Measurements from ENCODE around the gene RIMKLB.
"Not testable (repeated sequence)": the region's sequence is repeated elsewhere in the genome, so short reads cannot be mapped to it uniquely, and the experiment has no call there.

Gene RIMKLB

GRCh38 chr12:8702159-8702558 lies 4.4 kb downstream of the RIMKLB start:
- ChIA-PET CTCF (interaction anchor here (0.6 to 0.7 kb wide), 3 partner anchors 24 to 1341 kb away, joined by 3 to 8 read pairs (median 3); no protein-coding TSS in a partner anchor), POLR2A (no interaction called here)
- TF ChIP-seq SUZ12 (IDR thresholded peaks at IDR 0.05) (no peak), PKNOX1 (IDR thresholded peaks at IDR 0.05) (no peak), HDGF (IDR thresholded peaks at IDR 0.05; ENCODE audit: borderline replicate concordance) (no peak), FOXA1 (IDR thresholded peaks at IDR 0.05) (no peak), FOXM1 (IDR thresholded peaks at IDR 0.05; ENCODE audit: borderline replicate concordance) (no peak)
- DNase-seq (ENCODE audit: extremely low spot score) = no peak

- no peak for TF ChIP-seq BHLHE40 (IDR thresholded peaks at IDR 0.05; ENCODE audit: borderline replicate concordance)
- TF ChIP-seq FOXM1 (IDR thresholded peaks at IDR 0.05; ENCODE audit: borderline replicate concordance) = no peak
- TF ChIP-seq SUZ12 (IDR thresholded peaks at IDR 0.05) = no peak
- no peak for TF ChIP-seq PKNOX1 (IDR thresholded peaks at IDR 0.05)
- TF ChIP-seq LEF1 (IDR thresholded peaks at IDR 0.05; ENCODE audit: borderline replicate concordance) = no peak
- no peak for TF ChIP-seq NFRKB (IDR thresholded peaks at IDR 0.05)
- TF ChIP-seq HDGF (IDR thresholded peaks at IDR 0.05; ENCODE audit: borderline replicate concordance) = no peak
- no peak for TF ChIP-seq ELF4 (IDR thresholded peaks at IDR 0.05)
- no peak for TF ChIP-seq SP1 (IDR thresholded peaks at IDR 0.05)
- TF ChIP-seq FOXK2 (IDR thresholded peaks at IDR 0.05) = no peak
- CTCF ChIA-PET = no interaction called here
- POLR2A ChIA-PET = interaction anchor here (1.0 kb wide), 1 partner anchor 12 kb away, joined by 3 read pairs; the partner anchor contains the start of gene RIMKLB
- no peak for DNase-seq (ENCODE audit: extremely low spot score)
Measured at GRCh38 chr12:8709124-8709830, 11.5 kb downstream of the RIMKLB start.

- POLR2A ChIA-PET = interaction anchor here (2.1 kb wide), 1 partner anchor 15 kb away, joined by 5 read pairs; the partner anchor contains the start of gene RIMKLB
- TF ChIP-seq SUZ12 (IDR thresholded peaks at IDR 0.05) = no peak
- TF ChIP-seq ELF4 (IDR thresholded peaks at IDR 0.05) = no peak
- TF ChIP-seq L3MBTL2 (conservative IDR thresholded peaks at IDR 0.05) = no peak
- TF ChIP-seq FOXA1 (IDR thresholded peaks at IDR 0.05) = no peak
- TF ChIP-seq LEF1 (IDR thresholded peaks at IDR 0.05; ENCODE audit: borderline replicate concordance) = no peak
- no peak for DNase-seq (ENCODE audit: extremely low spot score)
- CTCF ChIA-PET = interaction anchor here (0.6 to 1.1 kb wide), 3 partner anchors 10 to 49 kb away, joined by 3 to 5 read pairs (median 4); no protein-coding TSS in a partner anchor
Measured at GRCh38 chr12:8712572-8712971, 14.8 kb downstream of the RIMKLB start.

- no peak for DNase-seq (ENCODE audit: extremely low spot score)
- CTCF ChIA-PET = interaction anchor here (0.6 kb wide), 1 partner anchor 10 kb away, joined by 3 read pairs; no protein-coding TSS in a partner anchor
- TF ChIP-seq FOXA1 (IDR thresholded peaks at IDR 0.05) (no peak), SP1 (IDR thresholded peaks at IDR 0.05) (no peak)
- POLR2A ChIA-PET = interaction anchor here (1.0 kb wide), 1 partner anchor 22 kb away, joined by 3 read pairs; no protein-coding TSS in a partner anchor
Measured at GRCh38 chr12:8722286-8722800, 24.6 kb downstream of the RIMKLB start.

GRCh38 chr12:8734873-8735381 lies 37.1 kb downstream of the RIMKLB start:
- ChIA-PET CTCF (interaction anchor here (0.7 kb wide), 1 partner anchor 11 kb away, joined by 3 read pairs; no protein-coding TSS in a partner anchor), POLR2A (no interaction called here)
- TF ChIP-seq FOXK2 (IDR thresholded peaks at IDR 0.05) (no peak), PKNOX1 (IDR thresholded peaks at IDR 0.05) (no peak), FOXA1 (IDR thresholded peaks at IDR 0.05) (no peak), HDGF (IDR thresholded peaks at IDR 0.05; ENCODE audit: borderline replicate concordance) (no peak), SP1 (IDR thresholded peaks at IDR 0.05) (no peak), L3MBTL2 (conservative IDR thresholded peaks at IDR 0.05) (no peak), SUZ12 (IDR thresholded peaks at IDR 0.05) (no peak), ARNT (IDR thresholded peaks at IDR 0.05) (no peak), FOXM1 (IDR thresholded peaks at IDR 0.05; ENCODE audit: borderline replicate concordance) (no peak), CTBP1 (IDR thresholded peaks at IDR 0.05; ENCODE audit: borderline replicate concordance) (no peak), TARDBP (IDR thresholded peaks at IDR 0.05) (no peak), LEF1 (IDR thresholded peaks at IDR 0.05; ENCODE audit: borderline replicate concordance) (no peak), BHLHE40 (IDR thresholded peaks at IDR 0.05; ENCODE audit: borderline replicate concordance) (no peak), ZNF384 (IDR thresholded peaks at IDR 0.05) (no peak)
- no peak for DNase-seq (ENCODE audit: extremely low spot score)

DNA sequence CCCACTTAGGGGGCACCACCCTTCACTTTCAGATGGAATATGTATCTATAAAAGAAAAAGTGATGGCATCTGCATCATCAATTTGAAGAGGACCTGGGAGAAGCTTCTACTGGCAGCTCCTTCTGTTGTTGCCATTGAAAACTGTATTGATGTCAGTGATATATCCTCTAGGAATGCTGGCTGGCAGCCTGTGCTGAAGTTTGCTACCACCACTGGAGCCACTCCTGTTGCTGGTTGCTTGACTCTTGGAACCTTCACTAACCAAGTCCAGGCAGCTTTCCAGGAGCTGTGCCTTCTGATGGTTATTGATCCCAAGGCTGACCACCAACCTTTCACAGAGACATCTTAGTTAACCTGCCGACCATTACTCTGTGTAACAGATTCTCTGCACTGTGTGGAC lies 44.7 kb downstream of the RIMKLB start:
- TF ChIP-seq HDGF (IDR thresholded peaks at IDR 0.05; ENCODE audit: borderline replicate concordance) = no peak
- TF ChIP-seq NFRKB (IDR thresholded peaks at IDR 0.05) = no peak
- TF ChIP-seq ELF4 (IDR thresholded peaks at IDR 0.05) = no peak
- no peak for TF ChIP-seq BHLHE40 (IDR thresholded peaks at IDR 0.05; ENCODE audit: borderline replicate concordance)
- ChIA-PET CTCF (no interaction called here), POLR2A (no interaction called here)
- DNase-seq (ENCODE audit: extremely low spot score) = no peak

GRCh38 chr12:8743121-8743520 lies 45.3 kb downstream of the RIMKLB start:
- CTCF ChIA-PET; POLR2A ChIA-PET; DNase-seq (ENCODE audit: extremely low spot score): not testable (repeated sequence)

GRCh38 chr12:8745631-8746030 lies 47.8 kb downstream of the RIMKLB start:
- CTCF ChIA-PET; POLR2A ChIA-PET; DNase-seq (ENCODE audit: extremely low spot score): not testable (repeated sequence)

Measured in HEK293T (cell line).